ENCODE measurements around the gene KRTAP13-4.

DNA sequence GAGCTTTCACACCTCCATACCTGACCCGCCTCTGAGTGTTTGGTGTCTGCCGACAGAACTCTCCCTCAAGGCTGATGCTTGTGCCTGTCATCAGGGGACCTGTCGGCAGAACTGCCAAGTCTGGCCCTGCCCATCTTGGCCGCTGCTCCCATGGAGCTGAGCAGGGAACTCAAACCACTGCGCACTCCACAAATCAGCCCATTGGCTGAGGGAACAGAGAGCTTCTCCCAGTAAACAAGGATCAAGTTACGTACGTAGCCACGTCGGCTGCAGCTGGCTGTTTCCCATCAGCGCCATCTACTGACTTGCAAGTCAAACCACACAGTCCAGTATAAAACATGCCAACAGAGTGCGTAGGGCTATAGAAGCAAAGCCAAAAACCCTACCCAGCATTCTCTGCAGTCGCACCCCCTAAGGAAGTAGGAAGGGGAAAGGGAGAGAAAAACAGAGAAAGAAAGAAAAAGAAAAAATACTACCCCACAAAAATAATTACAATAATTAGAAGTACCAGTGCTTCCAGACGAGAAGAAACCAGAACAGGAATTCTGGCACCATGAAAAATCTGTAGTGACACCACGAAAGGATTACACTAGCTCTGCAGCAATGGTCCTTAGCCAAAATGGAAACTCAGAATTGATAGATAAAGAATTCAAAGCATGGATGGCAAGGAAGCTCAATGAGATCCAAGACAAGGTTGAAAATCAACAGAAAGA lies 21.1 kb upstream of the KRTAP13-4 start:
- TF ChIP-seq POLR2A (IDR thresholded peaks at IDR 0.05; ENCODE audit: low read depth, low read length) (no peak), TAF1 (IDR thresholded peaks at IDR 0.05; ENCODE audit: low read depth, low read length) (no peak), POLR2AphosphoS5 (IDR thresholded peaks at IDR 0.05; ENCODE audit: low read depth, low read length) (no peak)

Measured in GM12891 (cell line).